ENCODE data around the gene CUL7. TPM values are rescaled to one million over a fixed set of nuclear protein-coding genes. Genes with fewer than 3 reads are reported as not detected.
"Not testable (repeated sequence)": the region's sequence is repeated elsewhere in the genome, so short reads cannot be mapped to it uniquely, and the experiment has no call there.

CUL7 gene
- total and polyA plus RNA-seq, 12 donors: 4.2 to 11.2 (median 8.5) TPM

GRCh38 chr6:43043310-43043709 lies 10.3 kb downstream of the CUL7 start:
- Histone ChIP-seq H3K27me3 (no peaks in the 10 kb centered on the region), H3K4me1 (no peaks in the 10 kb centered on the region), H3K4me3 (no peak overlapping the region), H3K27ac (no peak overlapping the region), H3K36me3 (peaks cover 0 to 92% (median 27%) of the 10 kb centered on the region in 9 donors), H3K9me3 (no peaks in the 10 kb centered on the region)
- DNase-seq (no peak), ATAC-seq (no peak)
- TF ChIP-seq CTCF (IDR thresholded peaks at IDR 0.05): no peak
- intact Hi-C loops (cut with DNase I): no loop called here
- 94% methylated on average over 9 of the region's 9 CpGs for WGBS, 2 donors

GRCh38 chr6:43041475-43041874 lies 12.2 kb downstream of the CUL7 start:
- DNase-seq; ATAC-seq; intact Hi-C loops (cut with DNase I); H3K27me3 ChIP-seq; H3K4me3 ChIP-seq; H3K9me3 ChIP-seq; H3K27ac ChIP-seq: not testable (repeated sequence)
- peaks cover 0 to 14% (median 6%) of the 10 kb centered on the region in 9 donors for H3K4me1 ChIP-seq
- H3K36me3 ChIP-seq: peaks cover 0 to 92% (median 23%) of the 10 kb centered on the region in 9 donors
- WGBS, 2 donors: 95 to 97% methylated on average over 8 of the region's 8 CpGs

GRCh38 chr6:43040542-43041257 lies 13.0 kb downstream of the CUL7 start:
- 93 to 95% methylated on average over 18 of the region's 18 CpGs for WGBS, 2 donors
- Histone ChIP-seq H3K4me1 (peaks cover 0 to 21% (median 9%) of the 10 kb centered on the region in 9 donors), H3K27me3 (no peaks in the 10 kb centered on the region), H3K9me3 (no peaks in the 10 kb centered on the region), H3K27ac (no peak overlapping the region), H3K36me3 (peaks cover 0 to 91% (median 23%) of the 10 kb centered on the region in 9 donors), H3K4me3 (no peak overlapping the region)
- ATAC-seq (no peak), DNase-seq (no peak)
- intact Hi-C loops (cut with DNase I): no loop called here
- no peak for TF ChIP-seq CTCF (IDR thresholded peaks at IDR 0.05)

- intact Hi-C loops (cut with DNase I): no loop called here
- H3K4me1 ChIP-seq: peaks cover 0 to 30% (median 17%) of the 10 kb centered on the region in 9 donors
- H3K27ac ChIP-seq: no peak overlapping the region
- no peak overlapping the region for H3K4me3 ChIP-seq
- TF ChIP-seq CTCF (IDR thresholded peaks at IDR 0.05): no peak
- peaks cover 0 to 91% (median 18%) of the 10 kb centered on the region in 9 donors for H3K36me3 ChIP-seq
- no peaks in the 10 kb centered on the region for H3K27me3 ChIP-seq
- ATAC-seq: no peak
- WGBS, 2 donors: 81 to 89% methylated on average over 9 of the region's 9 CpGs
- H3K9me3 ChIP-seq: no peaks in the 10 kb centered on the region
- DNase-seq: no peak
These were observed 14.9 kb downstream of the CUL7 start for GRCh38 chr6:43038727-43039126.

GRCh38 chr6:43037706-43038105 lies 15.9 kb downstream of the CUL7 start:
- intact Hi-C loops (cut with DNase I): no loop called here
- no peaks in the 10 kb centered on the region for H3K9me3 ChIP-seq
- no peaks in the 10 kb centered on the region for H3K27me3 ChIP-seq
- ATAC-seq: peak in 1 of 8 donors; percentile 2
- H3K4me1 ChIP-seq: peaks cover 0 to 30% (median 17%) of the 10 kb centered on the region in 9 donors
- H3K4me3 ChIP-seq: no peak overlapping the region
- no peak for DNase-seq
- WGBS, 2 donors: 90% methylated on average over 9 of the region's 9 CpGs
- TF ChIP-seq CTCF (IDR thresholded peaks at IDR 0.05): no peak
- peaks cover 0 to 91% (median 17%) of the 10 kb centered on the region in 9 donors for H3K36me3 ChIP-seq
- H3K27ac ChIP-seq: peak overlapping the region in 2 of 10 donors; percentile 42 to 56
